ENCODE data around the gene COL16A1. TPM values are rescaled to one million over a fixed set of nuclear protein-coding genes. Genes with fewer than 3 reads are reported as not detected.

COL16A1 gene
- total RNA-seq, 1 donor from 2014 or later: 53.5 TPM

GRCh38 chr1:31627301-31627929 lies 76.4 kb downstream of the COL16A1 start:
- no peak for DNase-seq (ENCODE audit: extremely low spot score, unreplicated experiment)
- peaks cover 8% of the 10 kb centered on the region for H3K4me1 Mint-ChIP-seq (ENCODE audit: unreplicated experiment)
- TF ChIP-seq CTCF (conservative IDR thresholded peaks at IDR 0.05): no peak
- H3K27ac Mint-ChIP-seq: peak overlapping the region; percentile 36
- H3K27me3 Mint-ChIP-seq: no peaks in the 10 kb centered on the region
- peaks cover 4% of the 10 kb centered on the region for H3K36me3 Mint-ChIP-seq
- no peak overlapping the region for H3K4me3 Mint-ChIP-seq
- no peaks in the 10 kb centered on the region for H3K9me3 Mint-ChIP-seq

- Mint-ChIP-seq H3K27me3 (no peaks in the 10 kb centered on the region), H3K9me3 (no peaks in the 10 kb centered on the region), H3K36me3 (peaks cover 4% of the 10 kb centered on the region), H3K4me3 (no peak overlapping the region), H3K27ac (peak overlapping the region; percentile 36), H3K4me1 (ENCODE audit: unreplicated experiment) (peaks cover 8% of the 10 kb centered on the region)
- TF ChIP-seq CTCF (conservative IDR thresholded peaks at IDR 0.05): no peak
- DNase-seq (ENCODE audit: extremely low spot score, unreplicated experiment): no peak
These were observed 77.3 kb downstream of the COL16A1 start for GRCh38 chr1:31626223-31627207.

- Mint-ChIP-seq H3K9me3 (no peaks in the 10 kb centered on the region), H3K4me1 (ENCODE audit: unreplicated experiment) (peaks cover 8% of the 10 kb centered on the region), H3K27me3 (no peaks in the 10 kb centered on the region), H3K4me3 (no peak overlapping the region), H3K27ac (no peak overlapping the region), H3K36me3 (peaks cover 4% of the 10 kb centered on the region)
- DNase-seq (ENCODE audit: extremely low spot score, unreplicated experiment): no peak
- no peak for TF ChIP-seq CTCF (conservative IDR thresholded peaks at IDR 0.05)
These were observed 78.1 kb downstream of the COL16A1 start for GRCh38 chr1:31625561-31626222.

DNA sequence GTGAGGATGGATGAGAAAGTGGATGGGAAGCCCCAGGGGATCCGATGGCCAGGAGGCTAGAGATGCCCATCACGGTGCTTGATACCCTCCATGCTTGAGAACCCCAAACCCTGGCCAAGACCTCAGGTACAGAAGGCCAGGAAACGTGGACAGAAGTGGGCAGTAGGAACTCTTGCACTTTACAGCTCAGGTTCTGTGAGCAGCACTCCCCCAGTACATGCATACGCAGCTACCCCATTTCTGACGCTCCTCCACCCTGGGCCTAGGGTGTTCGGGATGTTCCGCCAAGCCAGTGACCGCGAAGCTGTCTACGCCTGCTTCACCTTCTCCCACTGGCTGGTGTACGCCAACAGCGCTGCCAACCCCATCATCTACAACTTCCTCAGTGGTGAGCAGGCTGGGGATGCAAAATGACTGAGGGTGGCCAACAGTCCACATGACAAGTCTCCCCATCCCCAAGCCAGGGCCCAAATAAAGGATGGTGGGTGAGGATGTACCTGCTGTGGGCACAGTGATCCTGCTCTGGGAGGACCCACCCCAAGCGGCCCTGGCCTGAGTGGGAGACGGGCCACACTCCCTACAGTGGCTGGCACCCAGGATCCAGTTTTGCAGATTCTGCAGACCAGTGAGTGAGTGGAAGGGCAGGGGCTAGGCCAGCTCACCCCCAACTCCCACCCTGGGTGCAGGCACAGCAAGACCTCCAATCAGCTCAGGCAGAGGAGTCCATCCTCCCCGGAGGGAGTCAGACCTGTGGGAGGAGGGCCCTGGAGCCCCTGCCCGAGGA lies 78.9 kb downstream of the COL16A1 start:
- DNase-seq (ENCODE audit: extremely low spot score, unreplicated experiment): no peak
- peaks cover 8% of the 10 kb centered on the region for H3K4me1 Mint-ChIP-seq (ENCODE audit: unreplicated experiment)
- no peak overlapping the region for H3K4me3 Mint-ChIP-seq
- TF ChIP-seq CTCF (conservative IDR thresholded peaks at IDR 0.05): no peak
- H3K27ac Mint-ChIP-seq: no peak overlapping the region
- peaks cover 4% of the 10 kb centered on the region for H3K36me3 Mint-ChIP-seq
- no peaks in the 10 kb centered on the region for H3K9me3 Mint-ChIP-seq
- no peaks in the 10 kb centered on the region for H3K27me3 Mint-ChIP-seq

GRCh38 chr1:31624309-31624708 lies 79.5 kb downstream of the COL16A1 start:
- H3K27me3 Mint-ChIP-seq: peaks cover 3% of the 10 kb centered on the region
- TF ChIP-seq CTCF (conservative IDR thresholded peaks at IDR 0.05): no peak
- H3K36me3 Mint-ChIP-seq: no peaks in the 10 kb centered on the region
- no peak for DNase-seq (ENCODE audit: extremely low spot score, unreplicated experiment)
- H3K4me3 Mint-ChIP-seq: no peak overlapping the region
- H3K4me1 Mint-ChIP-seq (ENCODE audit: unreplicated experiment): peaks cover 8% of the 10 kb centered on the region
- no peak overlapping the region for H3K27ac Mint-ChIP-seq
- H3K9me3 Mint-ChIP-seq: no peaks in the 10 kb centered on the region
